ENCODE results near the gene CEBPB.
"Not testable (repeated sequence)": the region's sequence is repeated elsewhere in the genome, so short reads cannot be mapped to it uniquely, and the experiment has no call there.

DNA sequence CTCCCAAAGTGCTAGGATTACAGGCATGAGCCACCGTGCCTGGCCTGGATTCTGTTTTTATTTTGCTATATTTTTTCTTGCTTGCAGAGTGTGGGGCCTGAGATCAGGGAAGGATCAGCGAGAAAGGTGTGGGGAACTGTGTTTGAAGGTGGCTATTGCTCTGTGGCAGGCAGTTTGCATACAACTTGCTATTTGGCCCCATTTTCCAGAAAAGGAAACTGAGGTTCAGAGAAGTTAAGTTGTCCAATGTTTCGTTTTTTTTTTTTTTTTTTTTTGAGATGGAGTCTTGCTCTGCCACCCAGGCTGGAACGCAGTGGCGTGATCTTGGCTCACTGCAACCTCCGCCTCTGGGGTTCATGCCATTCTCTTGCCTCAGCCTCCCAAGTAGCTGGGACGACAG, 29.1 kb upstream of the CEBPB start:
- TF ChIP-seq, protein P1, sequence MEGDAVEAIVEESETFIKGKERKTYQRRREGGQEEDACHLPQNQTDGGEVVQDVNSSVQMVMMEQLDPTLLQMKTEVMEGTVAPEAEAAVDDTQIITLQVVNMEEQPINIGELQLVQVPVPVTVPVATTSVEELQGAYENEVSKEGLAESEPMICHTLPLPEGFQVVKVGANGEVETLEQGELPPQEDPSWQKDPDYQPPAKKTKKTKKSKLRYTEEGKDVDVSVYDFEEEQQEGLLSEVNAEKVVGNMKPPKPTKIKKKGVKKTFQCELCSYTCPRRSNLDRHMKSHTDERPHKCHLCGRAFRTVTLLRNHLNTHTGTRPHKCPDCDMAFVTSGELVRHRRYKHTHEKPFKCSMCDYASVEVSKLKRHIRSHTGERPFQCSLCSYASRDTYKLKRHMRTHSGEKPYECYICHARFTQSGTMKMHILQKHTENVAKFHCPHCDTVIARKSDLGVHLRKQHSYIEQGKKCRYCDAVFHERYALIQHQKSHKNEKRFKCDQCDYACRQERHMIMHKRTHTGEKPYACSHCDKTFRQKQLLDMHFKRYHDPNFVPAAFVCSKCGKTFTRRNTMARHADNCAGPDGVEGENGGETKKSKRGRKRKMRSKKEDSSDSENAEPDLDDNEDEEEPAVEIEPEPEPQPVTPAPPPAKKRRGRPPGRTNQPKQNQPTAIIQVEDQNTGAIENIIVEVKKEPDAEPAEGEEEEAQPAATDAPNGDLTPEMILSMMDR (IDR thresholded peaks at IDR 0.05), result not testable (repeated sequence)
- TF ChIP-seq POLR2A (IDR thresholded peaks at IDR 0.05; ENCODE audit: low read depth), result not testable (repeated sequence)

All from esophagus muscularis mucosa (tissue), 3 donors.